CD14-positive monocyte (primary cell): ENCODE data around the gene KHK. TPM values are rescaled to one million over a fixed set of nuclear protein-coding genes. Genes with fewer than 3 reads are reported as not detected.
A peak's percentile ranks its signal among the peaks of the same experiment; 100 is the strongest.

Source experiments
- DNase-seq, 3 donors: peaks; one replicate each; pipeline ENCODE4 v3.0.0-alpha.2; 2011 to 2022
- H2AFZ ChIP-seq: 2 replicates; pipeline ENCODE4 v1.6.0; 2012; ENCODE audit warnings: mild to moderate bottlenecking, low read depth, low read length, inconsistent platforms; ENCODE audit not compliant: insufficient read depth, poor library complexity, severe bottlenecking
- H3K27ac ChIP-seq, 2 donors: 1 replicate in 1 of 2; 2 replicates in 1 of 2; pipeline ENCODE4 v1.5.1; 2012 to 2013; ENCODE audit warnings: low read length in 2 of 2, control low read depth in 1 of 2, inconsistent platforms in 1 of 2, low read depth in 1 of 2, mild to moderate bottlenecking in 1 of 2
- H3K27me3 ChIP-seq, 2 donors: one replicate each; pipeline versions ENCODE4 v1.6.0 to v1.6.1; 2011 to 2013; ENCODE audit warnings: low read length in 2 of 2; ENCODE audit not compliant: control insufficient read depth in 2 of 2, insufficient read depth in 2 of 2
- H3K36me3 ChIP-seq, 2 donors: replicated peaks in 1 of 2; 1 replicate in 1 of 2; 2 replicates in 1 of 2; pipeline versions ENCODE4 v1.5.1 to v1.6.1; 2012 to 2013; ENCODE audit warnings: low read length in 2 of 2, control low read depth in 1 of 2, inconsistent platforms in 1 of 2, mild to moderate bottlenecking in 1 of 2; ENCODE audit not compliant: insufficient read depth in 2 of 2, control insufficient read depth in 1 of 2
- H3K4me1 ChIP-seq, 2 donors: 1 replicate in 1 of 2; 2 replicates in 1 of 2; pipeline versions ENCODE4 v1.5.1 to v1.6.1; 2012 to 2013; ENCODE audit warnings: low read length in 2 of 2, control low read depth in 1 of 2, inconsistent platforms in 1 of 2, mild to moderate bottlenecking in 1 of 2, moderate library complexity in 1 of 2; ENCODE audit not compliant: insufficient read depth in 2 of 2, control insufficient read depth in 1 of 2
- H3K4me2 ChIP-seq: replicated peaks from 2 replicates; pipeline ENCODE3; 2012; ENCODE audit warnings: low read length, moderate library complexity, mild to moderate bottlenecking; ENCODE audit not compliant: poor library complexity, severe bottlenecking; ENCODE audit errors: extremely low read depth
- H3K4me3 ChIP-seq, 3 experiments: fragments of 200-600 bp in 1 of 3; sonication (generic) in 1 of 3; replicated peaks in 1 of 3; 1 replicate in 2 of 3; 2 replicates in 1 of 3; pipeline ENCODE4 v1.5.1; 2011 to 2013; ENCODE audit warnings: low read length in 3 of 3, mild to moderate bottlenecking in 3 of 3, control low read depth in 2 of 3, low read depth in 2 of 3, inconsistent platforms in 1 of 3, moderate library complexity in 1 of 3
- H3K79me2 ChIP-seq: 2 replicates; pipeline ENCODE4 v1.6.0; 2012; ENCODE audit warnings: mild to moderate bottlenecking, control low read depth, inconsistent platforms, low read length, moderate library complexity; ENCODE audit not compliant: insufficient read depth
- H3K9ac ChIP-seq: 2 replicates; pipeline ENCODE4 v1.6.0; 2017; ENCODE audit warnings: low read length, mild to moderate bottlenecking; ENCODE audit not compliant: insufficient read depth, poor library complexity, severe bottlenecking
- H3K9me3 ChIP-seq, 2 donors: replicated peaks in 1 of 2; 1 replicate in 1 of 2; 2 replicates in 1 of 2; pipeline versions ENCODE4 v1.5.1 to v1.6.1; 2012 to 2013; ENCODE audit warnings: low read length in 2 of 2, control low read depth in 1 of 2; ENCODE audit not compliant: control insufficient read depth in 1 of 2, insufficient read depth in 1 of 2
- H4K20me1 ChIP-seq: 2 replicates; pipeline ENCODE4 v1.6.0; 2012; ENCODE audit warnings: mild to moderate bottlenecking, low read length, control low read depth, moderate library complexity; ENCODE audit not compliant: insufficient read depth
- H3K27ac Mint-ChIP-seq, 7 donors: one replicate each; pipeline ENCODE4 v1.8.0; 2020; ENCODE audit warnings: mild to moderate bottlenecking in 7 of 7, mixed read lengths in 7 of 7, moderate library complexity in 6 of 7, inconsistent platforms in 2 of 7
- H3K27me3 Mint-ChIP-seq, 3 donors: one replicate each; pipeline ENCODE4 v1.8.0; 2021 to 2022; ENCODE audit warnings: low read depth in 3 of 3, mild to moderate bottlenecking in 3 of 3, mixed read lengths in 3 of 3, moderate library complexity in 3 of 3, inconsistent platforms in 1 of 3
- H3K36me3 Mint-ChIP-seq, 2 donors: one replicate each; pipeline ENCODE4 v1.8.0; 2020; ENCODE audit warnings: mixed read lengths in 2 of 2, inconsistent platforms in 1 of 2, mild to moderate bottlenecking in 1 of 2
- H3K4me1 Mint-ChIP-seq: one replicate; pipeline ENCODE4 v1.8.0; 2020; ENCODE audit warnings: mild to moderate bottlenecking, mixed read lengths
- H3K4me3 Mint-ChIP-seq, 2 donors: one replicate each; pipeline ENCODE4 v1.8.0; 2020; ENCODE audit warnings: mild to moderate bottlenecking in 2 of 2, mixed read lengths in 2 of 2, moderate library complexity in 1 of 2
- H3K9me3 Mint-ChIP-seq, 7 donors: one replicate each; pipeline ENCODE4 v1.8.0; 2020 to 2022; ENCODE audit warnings: mixed read lengths in 7 of 7, mild to moderate bottlenecking in 6 of 7, moderate library complexity in 6 of 7, inconsistent platforms in 2 of 7
- CTCF ChIP-seq: fragments of 200-600 bp; IDR thresholded peaks from one replicate; pipeline ENCODE4 v1.8.0; 2022; ENCODE audit warnings: antibody characterized with exemption, mild to moderate bottlenecking
- WGBS: methylation state at CpG from one replicate; pipeline ENCODE4 v1.1.5; 2013; ENCODE audit warnings: missing lambda C conversion rate; ENCODE audit not compliant: insufficient coverage; 5-methylcytosine and 5-hydroxymethylcytosine counted together
- intact Hi-C, 2 donors: fragments of 100-400 bp; cut with micrococcal nuclease; formaldehyde crosslinking; loops; one replicate each; pipeline versions ENCODE4 v1.15.0 to v1.15.1; 2023
- polyA plus RNA-seq, 3 donors: library from polyadenylated mRNA; depleted of rRNA in 1 of 3; unstranded in 2 of 3; stranded (reverse) in 1 of 3; fragments of 300-500 nt in 2 of 3; fragments of >200 nt in 1 of 3; fragmentation: Illumina TruSeq in 2 of 3; gene quantifications; 1 replicate in 2 of 3; 2 replicates in 1 of 3; pipeline ENCODE4 v1.2.3, GENCODE V29; 2012 to 2021

KHK gene
- polyA plus RNA-seq, 3 donors, result 3.4 to 7.3 (median 6.6) TPM

GRCh38 chr2:27058210-27058609 lies 28.4 kb upstream of the KHK start:
- Histone ChIP-seq H3K27ac (no peak overlapping the region), H3K27me3 (no peaks in the 10 kb centered on the region), H3K9me3 (no peaks in the 10 kb centered on the region), H3K79me2 (no peaks in the 10 kb centered on the region), H3K9ac (no peak overlapping the region), H2AFZ (no peak overlapping the region), H4K20me1 (no peaks in the 10 kb centered on the region), H3K4me1 (no peaks in the 10 kb centered on the region), H3K4me3 (no peak overlapping the region), H3K36me3 (peaks cover 21 to 60% of the 10 kb centered on the region in 2 donors), H3K4me2 (no peak overlapping the region)
- Mint-ChIP-seq H3K27ac (no peak overlapping the region), H3K4me1 (no peaks in the 10 kb centered on the region), H3K4me3 (no peak overlapping the region), H3K9me3 (no peaks in the 10 kb centered on the region), H3K27me3 (no peaks in the 10 kb centered on the region), H3K36me3 (peaks cover 38 to 59% of the 10 kb centered on the region in 2 donors)
- intact Hi-C loops, result no loop called here
- WGBS, result 100% methylated on average over 9 of the region's 10 CpGs
- DNase-seq, result no peak
- TF ChIP-seq CTCF, result no peak

- no peaks in the 10 kb centered on the region for H3K79me2 ChIP-seq
These were observed 27.3 kb upstream of the KHK start for GRCh38 chr2:27059141-27059820.

More at GRCh38 chr2:27059141-27059820, 27.3 kb upstream of the KHK start:
- Mint-ChIP-seq H3K27ac (peak overlapping the region in 4 of 7 donors; percentile 8 to 42 (median 22)), H3K36me3 (peaks cover 38 to 57% of the 10 kb centered on the region in 2 donors), H3K4me1 (no peaks in the 10 kb centered on the region), H3K9me3 (no peaks in the 10 kb centered on the region), H3K27me3 (peaks cover 0 to 2% (median 0%) of the 10 kb centered on the region in 3 donors), H3K4me3 (no peak overlapping the region)
- Histone ChIP-seq H3K36me3 (peaks cover 21 to 59% of the 10 kb centered on the region in 2 donors), H3K4me3 (no peak overlapping the region), H3K9me3 (no peaks in the 10 kb centered on the region), H3K4me2 (no peak overlapping the region), H2AFZ (no peak overlapping the region), H3K27ac (no peak overlapping the region), H3K4me1 (no peaks in the 10 kb centered on the region), H4K20me1 (no peaks in the 10 kb centered on the region), H3K27me3 (no peaks in the 10 kb centered on the region), H3K9ac (no peak overlapping the region)
- DNase-seq, result no peak
- no peak for TF ChIP-seq CTCF
- 96% methylated on average over 15 of the region's 15 CpGs for WGBS
- intact Hi-C loops, result no loop called here
